Lower leg skin (tissue), 4 donors: ENCODE data around the gene RWDD4. TPM values are rescaled to one million over a fixed set of nuclear protein-coding genes. Genes with fewer than 3 reads are reported as not detected.

ENCODE experiments used
- DNase-seq, 2 donors: peaks; one replicate each; pipeline ENCODE4 v3.0.0-alpha.2; 2019; ENCODE audit warnings: low spot score in 2 of 2
- H3K4me3 ChIP-seq: fragments of 200-600 bp; sonication (generic); 2 replicates; pipeline ENCODE4 v1.5.1; 2017; ENCODE audit warnings: mild to moderate bottlenecking, low read depth; ENCODE audit not compliant: poor library complexity, severe bottlenecking
- POLR2A ChIP-seq, 2 donors: fragments of 450-650 bp; IDR thresholded peaks; one replicate each; pipeline ENCODE4 v1.6.1; 2016 to 2017; ENCODE audit warnings: antibody characterized with exemption in 2 of 2, mild to moderate bottlenecking in 1 of 2, moderate library complexity in 1 of 2
- WGBS, 2 donors: methylation state at CpG; one replicate each; pipeline ENCODE4 v1.1.5; 2018; 5-methylcytosine and 5-hydroxymethylcytosine counted together
- intact Hi-C: fragments of 100-400 bp; cut with DNase I; formaldehyde crosslinking; loops from one replicate; pipeline ENCODE4 v1.15.0; 2023; ENCODE audit warnings: low total_unique reads
- total RNA-seq, 4 donors: library from RNA; depleted of rRNA; stranded (reverse); fragments of >200 nt; gene quantifications; one replicate each; pipeline ENCODE4 v1.1.0, GENCODE V29; 2016
- TF ChIP-seq, protein P1 (sequence below), 3 donors: fragments of 450-650 bp; IDR thresholded peaks; one replicate each; pipeline ENCODE4 v1.5.1; 2016; ENCODE audit warnings: antibody characterized with exemption in 3 of 3, mild to moderate bottlenecking in 3 of 3, moderate library complexity in 2 of 3

The RWDD4 gene
- total RNA-seq, 4 donors from 2014 or later = 8.5 to 18.9 (median 13.7) TPM

DNA sequence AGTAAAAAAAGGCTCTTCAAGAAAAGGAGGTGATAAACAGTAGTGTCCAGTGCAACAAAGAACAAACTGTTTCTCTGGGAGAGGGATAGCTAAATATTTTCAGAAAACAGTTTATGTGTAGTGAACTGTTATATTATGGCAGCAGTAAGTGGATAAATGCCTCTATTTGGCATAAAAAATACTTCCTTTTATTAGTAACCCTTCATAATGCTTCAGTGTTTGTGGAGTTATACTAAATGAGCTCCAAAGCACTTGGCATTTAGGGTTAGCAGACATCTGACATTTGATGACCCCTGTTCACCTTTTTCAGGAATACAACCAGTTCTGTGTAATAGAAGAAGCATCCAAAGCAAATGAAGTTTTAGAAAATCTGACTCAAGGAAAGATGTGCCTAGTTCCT is 32.0 kb upstream of the RWDD4 start:
- intact Hi-C loops = loop anchor here (2.0 kb wide), 1 partner anchor 44 kb away; no protein-coding TSS in a partner anchor
- DNase-seq = no peak
- no peak overlapping the region for H3K4me3 ChIP-seq

DNA sequence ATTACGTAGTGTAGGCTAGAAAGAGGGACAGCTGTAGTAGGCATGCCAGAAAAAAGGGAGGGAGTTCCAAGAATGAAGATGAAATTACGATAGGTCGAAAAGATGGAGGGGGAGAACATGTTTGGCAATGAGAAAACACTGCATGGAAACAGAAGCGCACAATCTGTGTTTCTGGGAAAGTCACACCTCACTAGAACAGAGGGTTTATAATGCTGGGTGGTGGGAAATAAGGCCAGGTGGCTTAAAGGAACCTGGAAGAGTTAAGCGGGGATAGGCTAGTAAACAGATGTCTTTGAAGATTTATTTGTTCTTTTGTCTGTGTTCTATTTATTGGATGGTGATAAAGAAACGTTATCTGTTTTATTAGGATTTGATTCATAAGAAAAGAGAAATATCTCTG is 29.2 kb upstream of the RWDD4 start:
- DNase-seq = no peak
- TF ChIP-seq, protein P1, sequence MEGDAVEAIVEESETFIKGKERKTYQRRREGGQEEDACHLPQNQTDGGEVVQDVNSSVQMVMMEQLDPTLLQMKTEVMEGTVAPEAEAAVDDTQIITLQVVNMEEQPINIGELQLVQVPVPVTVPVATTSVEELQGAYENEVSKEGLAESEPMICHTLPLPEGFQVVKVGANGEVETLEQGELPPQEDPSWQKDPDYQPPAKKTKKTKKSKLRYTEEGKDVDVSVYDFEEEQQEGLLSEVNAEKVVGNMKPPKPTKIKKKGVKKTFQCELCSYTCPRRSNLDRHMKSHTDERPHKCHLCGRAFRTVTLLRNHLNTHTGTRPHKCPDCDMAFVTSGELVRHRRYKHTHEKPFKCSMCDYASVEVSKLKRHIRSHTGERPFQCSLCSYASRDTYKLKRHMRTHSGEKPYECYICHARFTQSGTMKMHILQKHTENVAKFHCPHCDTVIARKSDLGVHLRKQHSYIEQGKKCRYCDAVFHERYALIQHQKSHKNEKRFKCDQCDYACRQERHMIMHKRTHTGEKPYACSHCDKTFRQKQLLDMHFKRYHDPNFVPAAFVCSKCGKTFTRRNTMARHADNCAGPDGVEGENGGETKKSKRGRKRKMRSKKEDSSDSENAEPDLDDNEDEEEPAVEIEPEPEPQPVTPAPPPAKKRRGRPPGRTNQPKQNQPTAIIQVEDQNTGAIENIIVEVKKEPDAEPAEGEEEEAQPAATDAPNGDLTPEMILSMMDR (IDR thresholded peaks at IDR 0.05) = no peak
- no peak for TF ChIP-seq POLR2A (IDR thresholded peaks at IDR 0.05)
- H3K4me3 ChIP-seq = no peak overlapping the region
- intact Hi-C loops = no loop called here
- WGBS, 2 donors = 77 to 82% methylated on average over 6 of the region's 6 CpGs

More for the DNA sequence above, 32.0 kb upstream of the RWDD4 start:
- TF ChIP-seq, protein P1 (IDR thresholded peaks at IDR 0.05) = no peak
- TF ChIP-seq POLR2A (IDR thresholded peaks at IDR 0.05) = no peak

DNA sequence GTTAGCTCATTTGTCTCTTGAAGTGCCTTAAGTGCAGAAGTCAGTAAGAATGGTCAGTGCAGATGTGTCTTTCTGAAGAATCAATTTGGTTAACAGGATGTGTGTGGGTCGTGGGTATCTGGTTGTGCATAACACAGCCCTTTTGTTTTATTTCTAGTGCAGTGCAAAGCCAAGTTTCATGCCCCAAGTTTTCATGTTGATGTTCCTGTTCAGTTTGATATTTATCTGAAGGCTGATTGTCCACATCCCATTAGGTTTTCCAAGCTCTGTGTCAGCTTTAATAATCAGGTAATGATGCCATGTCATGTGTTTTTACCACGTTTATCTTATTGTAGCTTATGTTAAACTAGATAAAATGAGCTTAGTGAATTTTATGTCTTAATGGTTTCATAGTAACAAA is 27.5 kb upstream of the RWDD4 start:
- DNase-seq = no peak
- H3K4me3 ChIP-seq = no peak overlapping the region
- 74 to 86% methylated on average over 2 of the region's 2 CpGs for WGBS, 2 donors
- intact Hi-C loops = no loop called here
- TF ChIP-seq POLR2A (IDR thresholded peaks at IDR 0.05) = no peak
- TF ChIP-seq, protein P1 (IDR thresholded peaks at IDR 0.05) = no peak

DNA sequence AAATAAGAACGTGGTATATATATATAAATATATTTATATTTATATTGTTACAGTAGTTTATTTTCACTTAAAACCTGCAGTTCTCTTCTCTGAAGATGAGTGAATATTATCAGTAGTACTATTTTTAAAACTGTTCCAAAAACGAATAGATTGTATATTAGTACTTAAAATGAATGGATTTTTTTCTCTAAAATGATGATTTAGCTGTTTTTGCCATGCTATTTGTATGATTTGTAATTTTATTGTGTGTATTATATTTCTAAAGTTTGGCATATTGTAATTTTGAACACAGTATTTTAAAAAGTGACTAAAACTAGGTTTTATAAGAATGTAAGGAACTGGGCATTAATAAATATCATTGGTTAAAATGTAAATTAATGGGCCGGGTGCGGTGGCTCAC is 22.1 kb upstream of the RWDD4 start:
- 91 to 93% methylated on average over 4 of the region's 4 CpGs for WGBS, 2 donors

DNA sequence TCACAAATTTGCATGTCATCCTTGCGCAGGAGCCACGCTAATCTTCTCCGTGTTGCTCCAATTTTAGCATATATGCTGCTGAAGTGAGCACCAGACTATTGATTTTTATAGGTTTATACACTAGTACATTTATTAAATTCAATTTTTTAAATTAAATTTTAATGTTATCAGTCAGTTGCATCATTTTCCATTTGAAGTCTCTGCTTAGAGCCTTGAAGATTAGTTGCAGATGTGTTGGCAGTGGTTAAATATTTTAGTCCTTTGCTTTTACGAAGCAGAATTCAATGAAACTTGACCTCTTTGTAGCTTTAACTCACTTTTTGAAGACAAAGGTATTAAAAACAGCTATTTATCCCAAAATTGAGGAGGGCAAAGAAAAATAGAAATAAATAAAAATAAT is 16.6 kb upstream of the RWDD4 start:
- intact Hi-C loops = no loop called here
- no peak for DNase-seq
- H3K4me3 ChIP-seq = no peak overlapping the region
- 74 to 81% methylated on average over 4 of the region's 4 CpGs for WGBS, 2 donors
- TF ChIP-seq, protein P1 (IDR thresholded peaks at IDR 0.05) = no peak
- no peak for TF ChIP-seq POLR2A (IDR thresholded peaks at IDR 0.05)

More for the DNA sequence above, 22.1 kb upstream of the RWDD4 start:
- no peak for TF ChIP-seq POLR2A (IDR thresholded peaks at IDR 0.05)
- TF ChIP-seq, protein P1 (IDR thresholded peaks at IDR 0.05) = no peak
- intact Hi-C loops = no loop called here
- DNase-seq = no peak
- H3K4me3 ChIP-seq = no peak overlapping the region

DNA sequence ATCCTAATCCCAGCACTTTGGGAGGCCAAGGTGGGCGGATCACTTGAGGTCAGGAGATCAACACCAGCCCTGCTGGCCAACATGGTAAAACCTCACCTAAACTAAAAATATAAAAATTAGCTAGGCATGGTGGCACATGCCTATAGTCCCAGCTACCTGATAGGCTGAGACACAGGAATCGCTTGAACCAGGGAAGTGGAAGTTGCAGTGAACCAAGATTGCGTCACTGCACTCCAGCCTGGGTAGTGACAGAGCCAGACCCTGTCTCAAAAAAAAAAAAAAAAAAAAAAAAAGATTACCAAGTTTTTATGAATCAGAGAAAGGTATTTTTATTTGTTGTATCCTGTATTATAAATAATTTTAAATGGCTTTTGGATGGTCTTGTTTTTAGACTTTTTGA is 15.2 kb upstream of the RWDD4 start:
- WGBS, 2 donors = 76 to 81% methylated on average over 3 of the region's 3 CpGs
- intact Hi-C loops = no loop called here
- DNase-seq = no peak

More for the DNA sequence above, 15.2 kb upstream of the RWDD4 start:
- no peak overlapping the region for H3K4me3 ChIP-seq
- no peak for TF ChIP-seq POLR2A (IDR thresholded peaks at IDR 0.05)
- TF ChIP-seq, protein P1 (IDR thresholded peaks at IDR 0.05) = no peak
